Activated gamma-delta T cell treated with Interleukin-2 at 50 U/mL for 16 hours (primary cell): ENCODE measurements around the gene MAP6.

Experiments
- DNase-seq: peaks from one replicate; pipeline ENCODE4 v3.0.0-alpha.2; 2020

MAP6 gene

DNA sequence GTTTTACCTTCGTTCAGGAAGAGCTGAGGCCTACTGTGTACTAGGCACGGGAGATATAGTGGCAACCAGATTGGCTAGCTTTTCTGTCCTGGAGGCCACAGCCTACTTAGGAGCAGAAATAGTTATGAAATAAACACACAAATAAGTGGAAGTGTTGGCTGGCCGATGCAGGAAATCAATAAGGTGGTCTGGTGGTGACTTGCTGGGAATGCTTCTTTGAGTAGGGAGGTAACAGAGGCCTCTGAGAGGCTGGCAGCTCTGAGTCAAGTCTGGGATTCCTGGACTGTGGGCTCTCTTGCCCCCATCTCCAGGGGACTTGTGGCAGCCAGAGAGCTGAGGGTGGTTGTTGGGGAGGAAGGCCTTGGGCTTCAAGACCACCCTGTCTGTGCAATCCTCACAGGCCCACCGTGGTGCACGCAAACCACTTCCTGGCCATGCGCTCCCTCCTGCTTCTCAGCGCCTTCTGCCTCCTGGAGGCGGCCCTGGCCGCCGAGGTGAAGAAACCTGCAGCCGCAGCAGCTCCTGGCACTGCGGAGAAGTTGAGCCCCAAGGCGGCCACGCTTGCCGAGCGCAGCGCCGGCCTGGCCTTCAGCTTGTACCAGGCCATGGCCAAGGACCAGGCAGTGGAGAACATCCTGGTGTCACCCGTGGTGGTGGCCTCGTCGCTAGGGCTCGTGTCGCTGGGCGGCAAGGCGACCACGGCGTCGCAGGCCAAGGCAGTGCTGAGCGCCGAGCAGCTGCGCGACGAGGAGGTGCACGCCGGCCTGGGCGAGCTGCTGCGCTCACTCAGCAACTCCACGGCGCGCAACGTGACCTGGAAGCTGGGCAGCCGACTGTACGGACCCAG is 102.7 kb downstream of the MAP6 start:
- peak; percentile 19 for DNase-seq

DNA sequence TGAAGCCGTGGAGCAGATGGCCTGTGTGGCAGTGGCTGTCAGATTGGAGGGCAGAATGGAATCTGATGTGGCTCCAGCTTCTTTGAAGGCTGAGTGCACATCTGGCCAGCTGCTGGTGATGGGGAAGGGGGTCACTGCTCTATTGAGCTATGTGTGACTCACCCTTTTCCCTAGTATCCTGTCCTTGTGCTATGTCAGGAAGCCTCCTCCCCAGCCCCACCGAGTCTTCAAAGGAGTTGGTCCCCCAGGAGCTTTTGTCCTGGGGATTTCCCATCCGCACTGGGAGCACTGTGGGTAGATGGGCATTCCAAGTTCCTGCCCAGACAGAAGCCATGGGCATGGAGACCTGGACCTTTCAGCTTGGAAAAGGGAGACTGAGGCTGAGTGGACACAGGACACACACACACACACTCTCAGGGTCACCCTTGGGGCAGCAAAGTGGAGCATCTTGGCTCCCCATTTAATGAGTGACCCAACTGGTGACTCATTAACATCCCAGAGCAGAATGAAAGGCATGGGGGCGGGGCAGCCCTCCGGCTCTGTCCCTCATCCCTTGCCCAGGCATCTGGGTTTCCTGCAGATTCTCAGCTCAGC is 103.5 kb downstream of the MAP6 start:
- no peak for DNase-seq

DNA sequence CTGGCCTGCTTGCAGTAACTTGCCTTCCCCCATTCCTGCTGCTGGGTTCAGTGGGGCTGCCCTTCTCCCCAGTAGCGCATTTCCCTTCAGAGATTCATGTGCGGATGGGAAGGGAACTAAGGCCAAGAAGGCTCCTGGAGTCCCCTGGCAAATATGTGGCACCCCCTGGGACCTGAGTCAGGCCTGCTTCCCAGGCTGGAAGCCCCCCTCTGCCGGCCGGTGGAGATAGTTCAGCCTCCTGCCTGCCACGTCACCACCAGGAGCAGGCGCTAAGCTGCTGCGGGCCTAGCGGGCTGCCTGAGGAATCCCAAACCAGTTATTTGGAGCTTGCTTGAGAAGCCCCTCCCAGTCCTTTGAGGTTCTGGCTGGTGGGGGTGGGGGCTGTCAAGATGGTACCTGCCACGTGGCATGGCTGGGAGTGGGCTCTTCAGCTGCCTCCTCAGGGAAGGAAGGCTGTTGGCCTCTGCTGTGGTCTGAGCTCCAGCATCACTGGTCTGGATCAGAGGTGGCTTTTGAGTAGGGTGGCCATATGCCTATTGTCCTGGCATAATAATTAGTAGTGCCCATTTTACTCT is 104.8 kb downstream of the MAP6 start:
- no peak for DNase-seq

DNA sequence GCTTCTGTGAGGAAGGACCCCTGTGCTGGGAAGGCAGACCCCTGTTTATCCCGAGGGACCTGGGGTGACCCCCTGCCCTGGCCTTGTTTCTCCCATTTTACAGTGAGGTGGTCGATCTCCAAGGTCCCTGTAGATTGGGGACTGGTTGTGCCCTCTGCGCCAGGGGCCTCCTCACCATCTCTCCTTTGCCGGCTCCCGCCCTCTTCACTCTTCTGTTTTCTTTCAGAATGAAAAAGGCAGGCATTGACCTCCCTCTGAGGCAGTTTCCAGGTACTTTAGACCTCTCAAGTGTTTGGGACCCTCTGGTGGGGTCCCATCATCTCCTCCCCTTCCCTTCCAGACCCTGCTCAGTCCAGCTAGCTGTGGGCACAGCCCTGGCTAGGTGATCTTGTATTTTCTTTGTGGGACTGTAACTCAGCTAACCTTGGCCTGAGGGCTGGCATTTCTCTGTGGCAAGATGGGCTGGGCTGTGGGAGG is 105.3 kb downstream of the MAP6 start:
- no peak for DNase-seq

DNA sequence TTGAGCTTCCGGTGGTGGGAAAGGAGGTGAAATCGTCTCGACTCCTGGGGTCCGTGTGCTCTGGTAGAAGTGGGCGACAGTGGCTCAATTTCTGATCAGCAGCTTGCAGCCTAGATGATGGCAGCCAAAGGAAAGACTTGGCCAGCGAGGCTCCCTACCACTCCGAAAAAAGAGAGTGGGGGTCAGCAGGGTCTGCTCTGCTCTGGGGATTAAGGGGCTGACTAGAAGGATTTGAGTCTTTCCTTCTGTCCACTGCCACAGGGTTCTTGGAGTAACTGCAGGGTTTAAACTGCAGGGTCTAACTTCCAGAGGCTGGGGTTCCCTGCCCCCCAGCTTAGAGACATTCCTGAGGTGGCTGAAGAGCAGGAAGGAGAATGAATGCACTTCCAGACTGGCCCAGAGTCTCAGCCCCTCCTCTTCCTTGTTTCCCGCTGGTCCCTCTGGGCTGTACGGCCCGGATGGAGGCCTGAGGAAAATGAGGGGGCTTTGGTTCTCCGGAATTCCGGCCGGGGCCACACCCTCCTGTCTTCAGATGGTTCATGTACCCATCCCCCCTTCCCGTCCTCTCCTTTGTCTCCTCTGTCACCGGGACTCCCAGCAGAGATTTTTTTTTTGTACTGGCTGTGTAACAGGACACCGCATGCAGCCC is 105.9 kb downstream of the MAP6 start:
- DNase-seq = no peak

DNA sequence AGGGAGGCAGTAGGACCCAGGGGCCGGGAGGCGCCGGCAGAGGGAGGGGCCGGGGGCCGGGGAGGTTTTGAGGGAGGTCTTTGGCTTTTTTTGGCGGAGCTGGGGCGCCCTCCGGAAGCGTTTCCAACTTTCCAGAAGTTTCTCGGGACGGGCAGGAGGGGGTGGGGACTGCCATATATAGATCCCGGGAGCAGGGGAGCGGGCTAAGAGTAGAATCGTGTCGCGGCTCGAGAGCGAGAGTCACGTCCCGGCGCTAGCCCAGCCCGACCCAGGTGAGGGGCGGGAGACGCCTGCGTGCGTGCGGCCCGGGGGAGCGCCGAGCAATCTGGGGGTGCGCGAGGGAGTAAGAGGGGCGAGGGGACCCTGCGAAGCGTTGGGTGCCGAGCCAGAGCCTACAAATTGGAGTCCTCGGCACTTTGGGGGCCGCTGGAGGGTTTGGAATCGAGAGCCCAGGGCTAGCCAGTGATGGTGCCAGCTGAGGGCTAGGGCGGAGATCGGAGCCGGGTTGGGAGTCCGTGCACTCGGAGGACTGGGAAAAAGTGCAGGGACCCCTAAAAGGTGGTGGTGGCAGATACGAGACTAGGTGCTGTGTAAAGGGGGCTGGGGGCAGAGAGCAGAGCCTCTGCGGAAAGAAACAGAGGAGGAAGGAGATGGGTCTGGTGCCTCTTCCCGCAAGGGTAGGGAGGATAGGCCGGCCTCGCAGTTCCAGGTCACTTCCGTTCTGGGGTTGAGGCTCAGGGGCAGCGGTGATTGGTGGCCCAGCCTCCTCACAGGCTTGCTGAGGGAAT is 106.6 kb downstream of the MAP6 start, which contains the start of gene SERPINH1:
Gene SERPINH1, plus strand, starts transcription at position 206 of the 788 bp plus-strand sequence. CDS start 4,097 bp downstream, outside the sequence.
- DNase-seq = peak; percentile 46

DNA sequence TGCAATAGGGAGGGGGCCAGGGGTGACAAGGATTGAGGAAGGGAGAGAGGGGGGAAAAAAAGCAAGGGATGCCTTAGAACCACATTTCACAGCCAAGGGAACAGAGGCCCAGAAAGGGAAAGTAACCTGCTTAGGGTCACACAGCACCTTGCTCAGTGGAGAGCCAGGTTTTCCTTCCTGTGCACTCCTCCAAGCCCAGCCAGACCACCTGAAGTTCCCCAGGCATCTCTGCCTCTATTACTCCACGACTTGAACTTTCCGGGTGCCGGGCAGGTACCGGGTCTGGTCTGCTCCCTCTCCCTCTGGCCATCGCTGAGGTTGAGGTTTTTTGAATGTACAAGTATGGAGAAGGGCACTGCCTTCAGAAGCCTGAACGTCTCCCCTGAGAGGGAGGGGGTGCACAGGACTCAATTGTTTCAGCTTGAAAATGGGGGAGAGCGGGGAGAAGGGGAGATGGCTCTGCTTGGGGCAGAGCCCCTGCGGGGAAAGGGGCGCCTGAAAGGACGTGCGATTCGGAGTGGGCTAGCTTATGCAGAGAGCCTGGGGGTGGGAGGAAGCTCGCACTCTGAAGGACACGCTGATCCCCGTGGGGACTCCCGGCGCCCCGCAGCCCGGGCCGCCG is 107.3 kb downstream of the MAP6 start:
- DNase-seq = no peak

DNA sequence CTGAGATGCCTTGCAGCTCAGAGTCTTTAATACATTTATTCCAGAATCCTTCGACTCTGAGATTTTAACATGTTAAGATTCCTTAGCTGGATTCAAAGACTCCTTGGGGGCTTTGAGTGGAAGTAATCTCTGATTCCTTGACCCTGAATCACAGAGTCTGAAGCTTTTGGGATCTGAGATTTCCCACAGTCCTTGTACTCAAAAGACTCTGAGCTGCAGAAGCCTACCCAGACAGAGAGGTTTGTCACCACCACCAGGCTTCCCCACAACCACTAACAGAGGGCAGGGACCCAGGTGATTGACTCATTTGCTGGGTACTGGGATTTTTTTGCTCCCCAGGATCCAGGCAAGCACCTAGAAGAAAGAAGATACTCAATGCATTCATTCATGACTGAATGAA is 108.2 kb downstream of the MAP6 start:
- DNase-seq = no peak

DNA sequence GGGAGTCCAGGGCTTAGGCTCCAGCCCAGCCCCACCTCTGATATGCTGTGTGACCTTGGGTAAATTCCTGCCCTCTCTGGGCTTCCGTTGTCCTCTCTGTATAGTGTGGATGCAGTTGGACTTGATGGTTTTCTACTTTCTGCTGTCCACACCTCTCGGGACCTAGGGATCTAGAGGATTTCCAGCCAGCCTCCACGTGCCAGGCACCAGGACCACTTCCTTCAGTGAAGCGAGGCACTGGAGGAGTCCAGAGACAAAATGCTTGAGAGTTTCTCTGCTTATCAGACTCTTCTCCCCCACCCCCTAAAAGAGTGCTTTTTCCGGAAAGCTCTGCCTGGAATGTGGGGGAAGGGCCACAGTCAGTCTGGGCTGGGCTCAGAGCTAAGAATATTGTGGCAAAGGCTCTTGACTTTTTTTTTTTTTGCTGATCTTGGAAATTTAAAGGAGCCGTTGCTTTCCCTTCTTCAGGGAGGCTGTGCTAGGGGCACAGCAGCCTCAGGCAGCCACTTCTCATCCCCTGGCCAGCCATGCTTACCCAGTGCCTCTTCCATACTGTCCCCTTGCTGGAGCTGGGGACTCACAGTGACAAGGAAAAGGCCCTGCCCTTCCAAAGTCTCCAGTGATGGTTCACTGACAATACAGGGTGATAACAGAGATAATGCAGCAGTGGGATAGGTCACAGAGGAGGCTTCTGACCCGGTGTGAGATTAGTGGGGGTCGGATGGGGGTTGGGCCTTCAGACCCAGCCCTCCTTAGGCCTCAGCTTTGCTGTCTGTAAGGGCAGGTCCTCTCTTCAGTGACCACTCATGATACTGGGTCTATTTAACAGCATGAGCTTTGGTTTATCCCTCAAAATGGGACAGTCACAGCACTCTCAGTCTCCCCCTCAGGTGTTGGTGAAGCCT is 109.6 kb downstream of the MAP6 start:
- DNase-seq = no peak

DNA sequence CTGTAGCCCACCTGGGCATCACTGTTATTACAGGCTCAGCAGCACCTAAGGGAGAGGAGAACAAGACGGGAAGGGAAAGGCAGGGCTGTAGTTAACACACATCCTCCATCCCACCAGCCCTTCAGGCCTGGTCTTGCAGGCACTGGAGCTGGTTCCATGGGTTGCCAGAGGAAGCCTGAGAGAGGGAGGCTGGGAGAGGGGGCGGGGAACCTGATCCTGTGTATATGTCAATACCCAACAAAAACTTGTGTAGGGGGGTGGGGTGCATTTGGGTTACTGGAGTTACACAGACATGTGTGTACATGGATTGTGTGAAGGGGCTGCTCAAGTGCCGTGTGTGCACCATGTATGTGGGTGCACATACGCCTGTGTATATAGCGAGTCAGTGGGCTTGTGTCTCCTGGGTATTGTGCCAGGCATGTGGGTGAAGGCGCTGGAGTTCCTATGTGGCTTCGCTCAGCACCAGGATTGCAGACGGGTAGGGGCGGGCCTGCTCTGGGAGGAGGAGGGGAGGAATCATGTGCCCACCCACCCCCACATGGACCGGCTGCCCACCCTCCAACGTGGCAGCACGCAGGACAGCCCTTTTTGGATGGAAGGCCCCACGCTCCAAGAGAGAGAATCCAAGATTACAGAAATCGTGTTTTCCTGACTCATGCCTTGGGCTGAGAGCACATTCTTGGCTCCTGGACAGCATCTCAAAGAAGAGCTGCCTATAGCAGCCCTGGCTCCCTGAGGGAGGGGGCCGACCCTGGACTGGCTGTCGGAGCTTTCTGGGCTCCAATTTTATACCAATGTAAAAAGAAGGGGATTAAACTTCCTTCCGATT is 111.0 kb downstream of the MAP6 start:
- no peak for DNase-seq

DNA sequence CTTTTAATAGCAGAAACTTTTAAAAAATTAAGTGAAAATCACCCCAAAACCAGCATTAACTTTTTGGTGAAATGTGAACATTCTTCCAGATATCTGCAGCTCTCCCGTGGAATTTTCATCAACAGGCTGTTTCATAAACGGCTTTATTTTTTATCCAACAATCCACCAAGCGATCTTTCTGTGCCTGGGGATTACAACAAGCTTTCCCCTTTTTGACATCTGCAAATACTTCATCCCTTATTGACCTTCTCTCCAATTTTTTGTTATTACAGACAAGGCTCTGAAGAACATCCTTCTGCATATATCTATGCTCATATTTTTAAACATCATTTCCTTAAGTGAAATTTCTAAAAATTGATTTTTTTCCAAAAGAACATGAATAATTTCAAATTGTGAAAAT is 112.6 kb downstream of the MAP6 start:
- DNase-seq = no peak

DNA sequence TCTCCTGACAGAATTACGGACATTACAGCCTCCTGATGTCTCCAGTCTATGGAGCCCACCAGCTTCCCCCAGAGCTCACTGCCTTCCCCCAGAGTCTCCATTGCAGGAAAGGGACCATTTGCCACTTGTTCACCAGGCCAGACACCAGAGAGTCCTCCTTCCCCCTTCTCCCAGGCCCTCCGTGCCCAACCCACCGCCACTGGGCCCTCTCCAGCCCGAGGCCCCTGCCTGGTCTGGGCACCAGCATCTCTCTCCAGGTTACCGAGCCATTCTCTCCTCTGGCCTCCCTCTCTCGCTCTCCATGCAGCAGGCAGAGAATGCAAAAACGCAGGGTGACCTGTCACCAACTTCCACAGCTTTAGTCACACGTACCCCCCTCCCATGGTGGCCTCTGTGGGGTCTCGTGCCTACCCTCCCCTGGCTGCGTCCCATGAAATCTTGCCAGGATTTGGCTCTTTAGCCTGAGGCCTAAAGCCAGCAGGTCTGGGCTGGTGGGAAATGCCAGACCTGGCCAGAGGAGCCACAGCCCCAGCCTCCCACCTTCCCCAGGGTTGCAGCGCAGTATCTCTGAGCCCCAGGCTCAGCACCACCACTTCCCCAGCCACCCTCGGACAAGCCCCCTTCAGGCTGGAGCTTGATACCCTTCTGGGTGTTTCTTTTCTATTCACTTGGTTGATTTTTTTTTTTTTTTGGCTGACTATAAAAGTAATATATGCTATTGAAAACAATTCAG is 113.6 kb downstream of the MAP6 start:
- DNase-seq = no peak

DNA sequence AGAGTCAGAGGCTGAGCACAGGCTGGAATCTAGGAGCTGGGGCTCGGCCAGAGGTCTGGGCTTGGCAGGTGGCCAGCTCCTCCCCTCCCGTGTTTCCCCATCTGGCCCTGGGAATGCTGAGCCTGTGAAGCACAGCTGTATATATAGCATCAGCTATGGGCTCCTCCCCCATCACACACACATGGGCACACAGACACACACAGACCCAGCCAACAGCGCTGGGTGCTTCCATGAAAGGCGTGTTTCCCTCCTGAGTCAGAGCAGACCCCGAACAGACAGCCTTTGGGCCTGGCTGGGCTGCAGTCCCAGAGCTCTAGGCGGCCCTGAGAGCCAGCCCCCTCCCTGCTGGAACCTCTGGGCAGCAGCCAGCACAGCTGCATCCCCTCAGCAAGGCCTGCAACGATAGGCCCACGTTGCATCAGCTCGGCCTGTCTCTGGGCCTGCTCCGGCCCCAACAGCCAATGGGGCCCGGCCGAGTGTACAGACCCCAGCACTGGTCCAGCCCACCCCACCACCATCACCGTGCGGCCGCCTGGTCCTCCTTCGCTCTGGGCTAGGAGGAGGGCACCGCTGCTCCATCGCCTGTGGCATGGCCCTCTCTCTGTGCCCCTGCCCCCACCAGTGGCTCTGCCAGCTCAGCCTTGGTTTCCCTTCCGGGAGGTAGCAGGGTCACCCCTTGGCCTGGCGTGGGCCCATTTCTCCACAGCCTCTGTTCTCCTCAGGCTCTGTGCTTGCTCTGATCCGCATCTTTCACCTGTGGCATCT is 114.4 kb downstream of the MAP6 start:
- DNase-seq = no peak

DNA sequence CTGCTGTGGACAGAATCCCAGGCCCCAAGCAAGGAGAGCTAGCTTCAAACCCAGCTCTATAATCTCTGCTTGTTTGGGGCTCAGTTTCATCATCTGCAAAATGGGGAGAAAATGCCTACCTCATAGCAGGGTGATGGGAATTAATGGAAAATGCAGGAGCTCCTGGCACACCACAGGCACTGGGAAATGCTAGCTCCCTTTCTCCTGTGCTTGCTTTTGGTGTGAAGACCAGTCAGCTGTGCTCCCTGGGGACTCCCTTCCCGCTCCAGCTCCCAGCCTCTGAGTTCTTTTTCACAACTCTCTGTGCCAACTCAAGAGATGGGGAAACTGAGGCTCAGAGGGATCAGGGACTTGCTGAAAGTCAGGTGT is 115.0 kb downstream of the MAP6 start:
- DNase-seq = no peak

DNA sequence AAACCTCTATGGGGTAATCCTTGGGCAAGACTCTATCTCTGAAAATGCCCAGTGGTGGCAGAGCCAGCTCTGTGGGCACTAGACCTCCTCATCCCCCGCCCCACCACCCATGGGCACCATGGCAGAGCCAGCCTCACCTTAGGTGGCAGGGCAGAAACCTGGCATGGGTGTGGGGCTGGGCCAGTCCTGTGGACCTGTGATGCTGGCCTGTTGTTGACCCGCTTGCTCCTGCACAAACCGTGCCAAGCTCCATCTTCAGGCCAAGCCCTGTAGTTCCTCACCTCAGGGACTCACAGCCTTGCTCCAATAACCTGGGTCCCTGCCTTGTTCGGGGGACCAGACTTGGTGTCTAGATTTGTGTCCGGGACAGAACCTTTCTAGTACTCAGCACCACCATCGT is 115.7 kb downstream of the MAP6 start:
- no peak for DNase-seq

DNA sequence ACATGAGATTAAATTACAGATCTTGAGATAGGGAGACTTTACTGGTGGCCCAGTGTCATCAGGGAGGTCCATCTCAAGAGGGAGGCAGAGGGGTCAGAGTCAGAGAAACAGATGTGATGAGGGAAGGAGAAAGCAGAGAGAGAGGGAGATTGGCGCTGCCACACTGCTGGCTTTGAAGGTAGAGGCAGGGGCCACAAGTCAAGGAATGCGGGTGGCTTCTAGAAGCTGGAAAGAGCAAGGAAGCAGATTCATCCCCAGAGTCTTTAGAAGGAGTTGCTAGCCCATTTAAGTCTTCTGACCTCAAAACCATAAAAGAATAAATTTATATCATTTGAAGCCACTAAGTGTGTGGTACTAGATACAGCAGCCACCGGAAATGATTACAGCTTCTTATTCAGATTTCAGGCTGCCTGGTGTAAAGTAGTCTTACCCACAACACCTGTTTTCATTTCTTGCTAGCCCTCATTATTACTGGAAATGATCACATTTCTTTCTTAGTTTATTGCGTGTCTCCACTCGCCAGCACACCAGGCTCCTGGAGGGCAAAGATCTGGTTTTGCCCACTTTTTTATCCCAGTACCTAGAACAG is 119.4 kb downstream of the MAP6 start:
- no peak for DNase-seq

DNA sequence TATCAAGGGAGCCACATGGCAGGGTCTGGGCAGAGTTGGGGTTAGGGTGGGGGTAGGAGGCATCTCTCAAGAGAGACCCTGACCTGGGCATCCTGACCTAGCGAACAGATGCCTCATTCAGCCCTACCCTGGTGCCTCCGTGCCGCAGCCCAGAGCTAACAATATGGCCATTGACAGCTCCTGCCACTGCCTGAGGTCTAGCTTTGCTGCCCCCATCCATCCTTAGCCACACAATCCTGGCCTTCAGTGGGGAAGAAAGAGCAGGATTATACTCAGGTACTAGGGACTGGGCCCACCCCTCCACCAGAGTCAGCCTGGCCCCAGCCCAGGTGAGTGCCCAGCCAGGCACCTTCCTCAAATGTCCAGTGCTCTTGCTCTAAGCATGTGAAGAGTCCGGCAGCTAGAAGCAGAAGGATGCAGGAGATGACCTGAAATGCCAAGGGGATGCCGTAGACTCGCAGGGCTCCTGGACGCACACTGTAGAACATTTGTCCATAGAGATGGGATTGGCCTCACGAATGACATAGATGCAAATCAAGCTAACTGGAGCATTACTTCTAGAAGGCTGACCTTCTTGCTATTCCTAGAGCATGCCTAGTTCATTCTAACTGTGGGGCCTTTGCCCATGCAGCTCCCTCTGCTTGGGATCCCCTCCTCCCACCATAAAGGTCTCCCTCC is 120.1 kb downstream of the MAP6 start:
- DNase-seq = no peak

DNA sequence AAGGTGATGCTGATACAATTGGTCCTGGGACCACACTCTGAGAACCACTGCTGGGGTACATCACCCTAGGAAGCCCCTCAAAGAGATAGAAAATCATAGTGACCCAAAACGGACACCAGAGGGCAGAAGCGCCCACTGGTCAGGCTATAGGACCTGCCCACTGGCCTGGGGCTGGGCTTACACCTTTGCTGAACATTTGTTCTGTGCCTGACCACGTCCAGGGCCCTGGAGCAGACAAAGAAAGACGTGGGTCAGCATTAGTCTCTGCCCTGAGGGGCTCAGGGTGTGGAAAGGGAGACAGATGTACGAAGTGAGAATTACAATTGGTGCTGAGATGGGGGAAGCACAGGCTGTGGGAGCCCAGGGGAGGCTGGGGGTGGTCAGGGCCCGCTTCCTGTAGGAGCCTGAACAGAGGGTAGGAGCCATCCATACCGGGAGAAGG is 121.2 kb downstream of the MAP6 start:
- peak; percentile 22 for DNase-seq
